Measurements from ENCODE around the gene TMEM115. TPM values are rescaled to one million over a fixed set of nuclear protein-coding genes. Genes with fewer than 3 reads are reported as not detected.

Gene TMEM115
- total and polyA plus RNA-seq, 2 experiments from 2014 or later = 17.8 to 49.2 TPM

DNA sequence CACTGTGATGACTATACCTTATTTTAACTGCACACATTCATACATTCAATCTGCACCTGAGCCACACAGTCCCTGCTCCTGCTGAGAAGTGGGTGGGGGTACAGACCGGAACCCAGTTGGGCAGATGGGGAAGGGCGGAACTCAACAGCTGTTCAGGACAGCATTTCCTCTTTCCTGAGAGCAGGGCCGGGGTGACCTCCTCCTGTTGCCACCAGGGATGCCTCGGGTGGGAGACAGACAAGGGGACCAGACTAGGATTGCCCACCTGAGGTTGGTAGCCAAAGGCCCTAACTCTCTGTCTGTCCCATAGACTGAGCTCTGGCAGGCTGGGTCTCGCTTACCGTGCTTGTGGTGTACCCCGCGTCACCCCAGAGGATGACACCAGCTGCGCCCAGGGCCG, 40.7 kb downstream of the TMEM115 start:
- Histone ChIP-seq H3K27me3 (ENCODE audit: insufficient read depth) (no peaks in the 10 kb centered on the region), H4K20me1 (replicated peaks; ENCODE audit: insufficient read depth) (peaks cover 5% of the 10 kb centered on the region; the same call in 1 of the 2 replicates), H3K9me2 (ENCODE audit: insufficient read depth) (no peaks in the 10 kb centered on the region), H3K4me3 (no peak overlapping the region), H3F3A (replicated peaks; ENCODE audit: low read depth) (peaks cover 20% of the 10 kb centered on the region; the same call in 1 of the 2 replicates), H3K36me3 (ENCODE audit: insufficient read depth) (peaks cover 8% of the 10 kb centered on the region), H3K4me1 (ENCODE audit: insufficient read depth) (peaks cover 15% of the 10 kb centered on the region), H3K4me2 (no peak overlapping the region), H3K79me2 (replicated peaks; ENCODE audit: insufficient read depth) (peaks cover 26% of the 10 kb centered on the region), H2AFZ (no peak overlapping the region), H3K27ac (ENCODE audit: low read depth) (no peak overlapping the region)
- peaks cover 59% of the 10 kb centered on the region for H3K36me3 Mint-ChIP-seq (ENCODE audit: low read depth)
- peak overlapping the region; percentile 86; the same call in 2 of the 3 replicates for H3K4me3 Mint-ChIP-seq
- H3K27ac Mint-ChIP-seq = no peak overlapping the region
- TF ChIP-seq STAT1 (IDR thresholded peaks at IDR 0.05; ENCODE audit: unreplicated experiment) (no peak), ZNF114 (CRISPR knock-in tag; IDR thresholded peaks at IDR 0.05) (no peak), CREB1 (CRISPR knock-in tag; IDR thresholded peaks at IDR 0.05; ENCODE audit: low read depth) (no peak), JUNB (IDR thresholded peaks at IDR 0.05; ENCODE audit: unreplicated experiment) (no peak), POLR2AphosphoS5 (IDR thresholded peaks at IDR 0.05; ENCODE audit: low read depth) (no peak), EZH2phosphoT487 (IDR thresholded peaks at IDR 0.05; ENCODE audit: unreplicated experiment) (no peak), NANOG (IDR thresholded peaks at IDR 0.05; ENCODE audit: borderline replicate concordance) (no peak)
- TF ChIP-seq, protein P1, sequence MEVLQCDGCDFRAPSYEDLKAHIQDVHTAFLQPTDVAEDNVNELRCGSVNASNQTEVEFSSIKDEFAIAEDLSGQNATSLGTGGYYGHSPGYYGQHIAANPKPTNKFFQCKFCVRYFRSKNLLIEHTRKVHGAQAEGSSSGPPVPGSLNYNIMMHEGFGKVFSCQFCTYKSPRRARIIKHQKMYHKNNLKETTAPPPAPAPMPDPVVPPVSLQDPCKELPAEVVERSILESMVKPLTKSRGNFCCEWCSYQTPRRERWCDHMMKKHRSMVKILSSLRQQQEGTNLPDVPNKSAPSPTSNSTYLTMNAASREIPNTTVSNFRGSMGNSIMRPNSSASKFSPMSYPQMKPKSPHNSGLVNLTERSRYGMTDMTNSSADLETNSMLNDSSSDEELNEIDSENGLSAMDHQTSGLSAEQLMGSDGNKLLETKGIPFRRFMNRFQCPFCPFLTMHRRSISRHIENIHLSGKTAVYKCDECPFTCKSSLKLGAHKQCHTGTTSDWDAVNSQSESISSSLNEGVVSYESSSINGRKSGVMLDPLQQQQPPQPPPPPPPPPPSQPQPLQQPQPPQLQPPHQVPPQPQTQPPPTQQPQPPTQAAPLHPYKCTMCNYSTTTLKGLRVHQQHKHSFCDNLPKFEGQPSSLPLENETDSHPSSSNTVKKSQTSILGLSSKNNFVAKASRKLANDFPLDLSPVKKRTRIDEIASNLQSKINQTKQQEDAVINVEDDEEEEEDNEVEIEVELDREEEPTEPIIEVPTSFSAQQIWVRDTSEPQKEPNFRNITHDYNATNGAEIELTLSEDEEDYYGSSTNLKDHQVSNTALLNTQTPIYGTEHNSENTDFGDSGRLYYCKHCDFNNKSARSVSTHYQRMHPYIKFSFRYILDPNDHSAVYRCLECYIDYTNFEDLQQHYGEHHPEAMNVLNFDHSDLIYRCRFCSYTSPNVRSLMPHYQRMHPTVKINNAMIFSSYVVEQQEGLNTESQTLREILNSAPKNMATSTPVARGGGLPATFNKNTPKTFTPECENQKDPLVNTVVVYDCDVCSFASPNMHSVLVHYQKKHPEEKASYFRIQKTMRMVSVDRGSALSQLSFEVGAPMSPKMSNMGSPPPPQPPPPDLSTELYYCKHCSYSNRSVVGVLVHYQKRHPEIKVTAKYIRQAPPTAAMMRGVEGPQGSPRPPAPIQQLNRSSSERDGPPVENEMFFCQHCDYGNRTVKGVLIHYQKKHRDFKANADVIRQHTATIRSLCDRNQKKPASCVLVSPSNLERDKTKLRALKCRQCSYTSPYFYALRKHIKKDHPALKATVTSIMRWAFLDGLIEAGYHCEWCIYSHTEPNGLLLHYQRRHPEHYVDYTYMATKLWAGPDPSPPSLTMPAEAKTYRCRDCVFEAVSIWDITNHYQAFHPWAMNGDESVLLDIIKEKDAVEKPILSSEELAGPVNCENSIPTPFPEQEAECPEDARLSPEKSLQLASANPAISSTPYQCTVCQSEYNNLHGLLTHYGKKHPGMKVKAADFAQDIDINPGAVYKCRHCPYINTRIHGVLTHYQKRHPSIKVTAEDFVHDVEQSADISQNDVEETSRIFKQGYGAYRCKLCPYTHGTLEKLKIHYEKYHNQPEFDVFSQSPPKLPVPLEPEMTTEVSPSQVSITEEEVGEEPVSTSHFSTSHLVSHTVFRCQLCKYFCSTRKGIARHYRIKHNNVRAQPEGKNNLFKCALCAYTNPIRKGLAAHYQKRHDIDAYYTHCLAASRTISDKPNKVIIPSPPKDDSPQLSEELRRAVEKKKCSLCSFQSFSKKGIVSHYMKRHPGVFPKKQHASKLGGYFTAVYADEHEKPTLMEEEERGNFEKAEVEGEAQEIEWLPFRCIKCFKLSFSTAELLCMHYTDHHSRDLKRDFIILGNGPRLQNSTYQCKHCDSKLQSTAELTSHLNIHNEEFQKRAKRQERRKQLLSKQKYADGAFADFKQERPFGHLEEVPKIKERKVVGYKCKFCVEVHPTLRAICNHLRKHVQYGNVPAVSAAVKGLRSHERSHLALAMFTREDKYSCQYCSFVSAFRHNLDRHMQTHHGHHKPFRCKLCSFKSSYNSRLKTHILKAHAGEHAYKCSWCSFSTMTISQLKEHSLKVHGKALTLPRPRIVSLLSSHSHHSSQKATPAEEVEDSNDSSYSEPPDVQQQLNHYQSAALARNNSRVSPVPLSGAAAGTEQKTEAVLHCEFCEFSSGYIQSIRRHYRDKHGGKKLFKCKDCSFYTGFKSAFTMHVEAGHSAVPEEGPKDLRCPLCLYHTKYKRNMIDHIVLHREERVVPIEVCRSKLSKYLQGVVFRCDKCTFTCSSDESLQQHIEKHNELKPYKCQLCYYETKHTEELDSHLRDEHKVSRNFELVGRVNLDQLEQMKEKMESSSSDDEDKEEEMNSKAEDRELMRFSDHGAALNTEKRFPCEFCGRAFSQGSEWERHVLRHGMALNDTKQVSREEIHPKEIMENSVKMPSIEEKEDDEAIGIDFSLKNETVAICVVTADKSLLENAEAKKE (CRISPR knock-in tag; IDR thresholded peaks at IDR 0.05) = no peak
- TF ChIP-seq, protein P2, sequence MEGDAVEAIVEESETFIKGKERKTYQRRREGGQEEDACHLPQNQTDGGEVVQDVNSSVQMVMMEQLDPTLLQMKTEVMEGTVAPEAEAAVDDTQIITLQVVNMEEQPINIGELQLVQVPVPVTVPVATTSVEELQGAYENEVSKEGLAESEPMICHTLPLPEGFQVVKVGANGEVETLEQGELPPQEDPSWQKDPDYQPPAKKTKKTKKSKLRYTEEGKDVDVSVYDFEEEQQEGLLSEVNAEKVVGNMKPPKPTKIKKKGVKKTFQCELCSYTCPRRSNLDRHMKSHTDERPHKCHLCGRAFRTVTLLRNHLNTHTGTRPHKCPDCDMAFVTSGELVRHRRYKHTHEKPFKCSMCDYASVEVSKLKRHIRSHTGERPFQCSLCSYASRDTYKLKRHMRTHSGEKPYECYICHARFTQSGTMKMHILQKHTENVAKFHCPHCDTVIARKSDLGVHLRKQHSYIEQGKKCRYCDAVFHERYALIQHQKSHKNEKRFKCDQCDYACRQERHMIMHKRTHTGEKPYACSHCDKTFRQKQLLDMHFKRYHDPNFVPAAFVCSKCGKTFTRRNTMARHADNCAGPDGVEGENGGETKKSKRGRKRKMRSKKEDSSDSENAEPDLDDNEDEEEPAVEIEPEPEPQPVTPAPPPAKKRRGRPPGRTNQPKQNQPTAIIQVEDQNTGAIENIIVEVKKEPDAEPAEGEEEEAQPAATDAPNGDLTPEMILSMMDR (conservative IDR thresholded peaks at IDR 0.05; ENCODE audit: low read depth in 2 of 2) = no peak
- TF ChIP-seq, protein P3, sequence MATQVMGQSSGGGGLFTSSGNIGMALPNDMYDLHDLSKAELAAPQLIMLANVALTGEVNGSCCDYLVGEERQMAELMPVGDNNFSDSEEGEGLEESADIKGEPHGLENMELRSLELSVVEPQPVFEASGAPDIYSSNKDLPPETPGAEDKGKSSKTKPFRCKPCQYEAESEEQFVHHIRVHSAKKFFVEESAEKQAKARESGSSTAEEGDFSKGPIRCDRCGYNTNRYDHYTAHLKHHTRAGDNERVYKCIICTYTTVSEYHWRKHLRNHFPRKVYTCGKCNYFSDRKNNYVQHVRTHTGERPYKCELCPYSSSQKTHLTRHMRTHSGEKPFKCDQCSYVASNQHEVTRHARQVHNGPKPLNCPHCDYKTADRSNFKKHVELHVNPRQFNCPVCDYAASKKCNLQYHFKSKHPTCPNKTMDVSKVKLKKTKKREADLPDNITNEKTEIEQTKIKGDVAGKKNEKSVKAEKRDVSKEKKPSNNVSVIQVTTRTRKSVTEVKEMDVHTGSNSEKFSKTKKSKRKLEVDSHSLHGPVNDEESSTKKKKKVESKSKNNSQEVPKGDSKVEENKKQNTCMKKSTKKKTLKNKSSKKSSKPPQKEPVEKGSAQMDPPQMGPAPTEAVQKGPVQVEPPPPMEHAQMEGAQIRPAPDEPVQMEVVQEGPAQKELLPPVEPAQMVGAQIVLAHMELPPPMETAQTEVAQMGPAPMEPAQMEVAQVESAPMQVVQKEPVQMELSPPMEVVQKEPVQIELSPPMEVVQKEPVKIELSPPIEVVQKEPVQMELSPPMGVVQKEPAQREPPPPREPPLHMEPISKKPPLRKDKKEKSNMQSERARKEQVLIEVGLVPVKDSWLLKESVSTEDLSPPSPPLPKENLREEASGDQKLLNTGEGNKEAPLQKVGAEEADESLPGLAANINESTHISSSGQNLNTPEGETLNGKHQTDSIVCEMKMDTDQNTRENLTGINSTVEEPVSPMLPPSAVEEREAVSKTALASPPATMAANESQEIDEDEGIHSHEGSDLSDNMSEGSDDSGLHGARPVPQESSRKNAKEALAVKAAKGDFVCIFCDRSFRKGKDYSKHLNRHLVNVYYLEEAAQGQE (IDR thresholded peaks at IDR 0.05; ENCODE audit: unreplicated experiment) = no peak
- peaks cover 7% of the 10 kb centered on the region for H3K9me3 Mint-ChIP-seq
- no peak for DNase-seq (ENCODE audit: low spot score)
- peaks cover 10% of the 10 kb centered on the region for H3K27me3 Mint-ChIP-seq (ENCODE audit: insufficient read depth, low read depth, poor library complexity)
- no peak for ATAC-seq
- H3K4me1 Mint-ChIP-seq = peaks cover 30% of the 10 kb centered on the region

Measured in GM23338 (cell line).